T-helper 2 cell (primary cell): ENCODE measurements around the gene ADRM1.

Experiments
- DNase-seq, 5 experiments: peaks; one replicate each; pipeline versions ENCODE4 v3.0.0 to v3.0.0-alpha.2; 2012 to 2022

The ADRM1 gene

DNA sequence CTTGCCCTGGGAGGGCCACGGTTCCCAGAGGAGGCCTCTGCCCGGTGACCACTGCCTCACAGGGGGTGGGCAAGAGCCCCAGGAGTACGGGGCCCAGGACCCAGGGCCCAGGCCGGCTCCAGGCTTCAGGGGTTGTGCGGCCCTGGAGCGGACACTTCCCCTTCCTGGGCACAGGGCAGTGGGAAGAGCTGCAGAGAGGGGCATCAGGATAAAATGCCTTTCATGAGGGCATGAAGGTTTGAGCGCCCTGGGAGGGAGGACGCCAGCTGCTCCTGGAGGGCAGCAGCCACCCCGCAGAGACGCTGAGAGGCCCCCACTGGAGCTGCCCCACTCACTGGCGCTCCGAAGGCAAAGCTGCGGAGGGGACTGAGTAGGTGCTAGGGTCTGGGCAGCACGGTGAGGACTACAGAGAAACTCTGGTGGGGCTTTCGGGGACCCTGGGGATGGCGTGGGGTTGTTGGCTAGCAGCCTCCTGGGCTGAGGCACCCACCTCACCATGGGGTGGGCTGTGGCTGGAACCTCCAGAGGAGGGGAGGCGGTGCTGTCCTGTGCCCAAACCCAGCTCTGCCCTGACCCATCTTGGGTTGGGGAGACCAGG, 53.9 kb downstream of the ADRM1 start:
- DNase-seq: no peak

DNA sequence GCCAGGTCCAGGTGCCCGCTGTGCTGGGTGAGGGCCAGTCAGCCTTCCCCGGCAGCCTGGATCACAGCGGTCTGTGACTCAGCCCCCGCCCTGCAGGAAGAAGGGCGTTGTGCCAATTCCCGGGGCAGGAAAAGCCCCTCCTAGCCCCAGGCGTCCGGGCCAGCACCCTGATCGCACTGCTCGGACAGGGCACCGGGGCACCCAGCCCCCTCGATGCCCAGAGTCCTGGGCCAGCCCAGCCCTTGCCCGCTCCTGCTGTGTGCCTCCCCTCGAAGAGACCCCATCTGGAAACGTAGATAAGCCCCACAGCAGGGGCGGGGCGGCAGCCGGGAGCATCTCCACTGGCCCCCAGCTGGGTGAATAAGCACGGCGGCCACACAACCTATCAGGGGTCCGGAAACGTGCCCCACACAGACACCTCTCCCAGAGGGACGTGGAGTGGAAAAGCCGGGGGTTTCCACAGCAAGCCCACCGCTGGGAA, 54.4 kb downstream of the ADRM1 start:
- no peak for DNase-seq

DNA sequence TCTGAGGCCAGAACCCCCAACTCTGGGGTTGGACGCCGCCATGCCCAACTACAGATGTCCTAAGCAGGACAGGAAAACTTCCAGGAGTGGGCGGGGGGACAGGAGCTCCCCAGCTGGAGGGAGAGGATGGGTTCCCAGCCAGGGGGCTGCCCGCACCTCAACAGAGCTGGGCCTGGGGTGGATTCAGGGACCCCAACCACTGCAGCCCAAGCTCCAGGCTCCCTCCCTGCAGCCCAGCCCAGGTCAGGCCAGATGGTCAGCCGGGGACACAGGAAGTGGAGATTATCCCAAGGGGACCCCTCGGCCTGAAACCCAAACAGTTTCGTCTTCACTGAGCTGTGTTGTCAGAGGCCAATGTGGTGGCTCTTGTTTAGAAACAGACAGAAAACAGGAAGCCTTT, 54.9 kb downstream of the ADRM1 start:
- no peak for DNase-seq
